ENCODE results near the gene GTSE1.

The GTSE1 gene

GRCh38 chr22:46349681-46350080 lies 53.0 kb downstream of the GTSE1 start:
- no peak for TF ChIP-seq CTCF (IDR thresholded peaks at IDR 0.05; ENCODE audit: insufficient read depth, missing control alignments)
- DNase-seq (ENCODE audit: insufficient read length, low spot score) (no peak), FAIRE-seq (no peak)

DNA sequence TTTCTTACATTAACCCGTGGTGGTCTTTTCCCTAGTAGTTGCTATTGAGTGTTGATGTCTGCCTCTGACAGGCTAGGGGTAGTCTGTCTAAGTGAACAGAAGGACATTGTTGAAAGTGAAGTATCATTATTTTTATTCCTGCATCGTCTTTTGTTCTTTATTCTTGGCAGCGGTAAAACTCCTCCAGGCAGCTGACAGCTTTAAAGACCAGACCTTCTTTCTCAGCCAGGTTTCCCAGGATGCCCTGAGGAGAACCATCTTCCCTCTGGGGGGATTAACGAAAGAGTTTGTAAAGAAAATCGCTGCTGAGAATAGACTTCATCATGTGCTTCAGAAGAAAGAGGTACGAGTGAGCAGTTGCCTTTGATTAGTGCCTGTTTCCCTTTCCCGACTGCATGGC lies 53.5 kb downstream of the GTSE1 start:
- FAIRE-seq = no peak
- TF ChIP-seq CTCF (IDR thresholded peaks at IDR 0.05; ENCODE audit: insufficient read depth, missing control alignments) = no peak
- no peak for DNase-seq (ENCODE audit: insufficient read length, low spot score)

- TF ChIP-seq CTCF (IDR thresholded peaks at IDR 0.05; ENCODE audit: insufficient read depth, missing control alignments) = no peak
- no peak for FAIRE-seq
- no peak for DNase-seq (ENCODE audit: insufficient read length, low spot score)
These were observed 54.0 kb downstream of the GTSE1 start for GRCh38 chr22:46350646-46351045.

DNA sequence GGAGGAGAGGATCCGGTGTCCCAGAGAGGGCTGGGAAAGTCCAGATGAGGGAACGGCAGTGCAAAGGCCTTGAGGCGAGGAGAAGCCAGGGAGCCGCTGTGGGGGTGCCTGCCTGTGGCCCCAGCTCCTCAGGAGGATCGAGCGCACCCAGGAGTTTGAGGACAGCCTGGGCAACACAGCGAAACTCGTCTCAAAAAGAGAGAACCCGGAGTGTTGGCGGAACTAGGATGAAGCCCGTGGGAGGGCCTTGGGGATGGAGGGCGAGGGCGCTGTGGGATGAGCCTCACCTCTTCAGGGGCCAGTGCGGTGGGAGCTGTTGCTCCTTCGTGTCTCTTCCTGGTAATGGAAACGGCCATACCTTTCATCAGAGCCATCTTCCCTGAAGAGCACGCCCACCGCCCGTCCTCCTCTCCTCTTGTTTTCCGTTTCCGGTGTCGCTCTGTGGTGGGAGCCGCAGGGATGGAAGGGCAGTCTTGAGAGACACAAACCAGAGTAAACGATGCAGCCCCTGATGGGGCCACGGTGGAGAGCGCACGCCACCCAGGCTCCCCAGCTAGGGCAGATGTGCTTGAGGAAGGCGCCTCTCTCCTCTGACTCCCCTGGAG lies 54.6 kb downstream of the GTSE1 start:
- no peak for FAIRE-seq
- DNase-seq (ENCODE audit: insufficient read length, low spot score) = no peak
- TF ChIP-seq CTCF (IDR thresholded peaks at IDR 0.05; ENCODE audit: insufficient read depth, missing control alignments) = no peak

DNA sequence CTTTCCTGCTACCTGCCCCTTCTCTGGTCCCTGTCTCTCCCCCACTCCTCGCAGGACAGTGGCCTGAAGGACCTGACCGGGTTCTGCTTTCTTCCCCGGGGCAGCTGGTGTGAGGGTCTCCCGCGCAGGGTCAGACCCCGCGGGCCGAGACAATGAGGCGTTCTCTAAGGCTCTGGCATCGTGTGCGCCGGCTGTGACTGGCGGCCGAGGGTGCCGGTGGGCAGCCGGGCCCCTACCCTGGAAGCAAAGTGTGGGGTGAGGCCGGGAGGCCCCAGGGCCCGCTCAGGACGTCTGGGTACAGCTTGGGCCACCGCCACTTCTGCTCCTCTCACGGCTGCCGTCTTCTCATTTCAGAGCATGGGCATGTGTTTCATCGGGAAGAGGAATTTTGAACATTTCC lies 55.1 kb downstream of the GTSE1 start:
- no peak for FAIRE-seq
- no peak for TF ChIP-seq CTCF (IDR thresholded peaks at IDR 0.05; ENCODE audit: insufficient read depth, missing control alignments)
- DNase-seq (ENCODE audit: insufficient read length, low spot score) = no peak

DNA sequence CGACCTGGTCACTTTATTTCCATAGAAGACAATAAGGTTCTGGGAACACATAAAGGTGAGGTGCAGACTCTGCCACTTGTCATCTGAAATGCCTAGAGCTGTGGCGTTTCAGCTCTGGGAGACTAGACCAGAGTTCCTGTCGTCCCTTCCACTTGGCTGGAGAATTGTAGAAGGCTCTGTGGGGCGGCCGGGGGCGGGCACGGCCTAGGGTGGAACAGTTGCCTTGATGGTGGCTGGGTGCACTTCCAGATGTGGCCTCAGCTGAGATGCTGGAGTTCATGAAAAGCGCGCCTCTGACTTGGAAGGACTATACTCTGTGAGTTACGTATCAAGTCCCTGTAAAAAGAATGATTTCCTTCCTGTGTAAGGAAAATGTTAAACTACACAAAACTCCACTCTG lies 55.6 kb downstream of the GTSE1 start:
- DNase-seq (ENCODE audit: insufficient read length, low spot score) (no peak), FAIRE-seq (no peak)
- TF ChIP-seq CTCF (IDR thresholded peaks at IDR 0.05; ENCODE audit: insufficient read depth, missing control alignments) = no peak

DNA sequence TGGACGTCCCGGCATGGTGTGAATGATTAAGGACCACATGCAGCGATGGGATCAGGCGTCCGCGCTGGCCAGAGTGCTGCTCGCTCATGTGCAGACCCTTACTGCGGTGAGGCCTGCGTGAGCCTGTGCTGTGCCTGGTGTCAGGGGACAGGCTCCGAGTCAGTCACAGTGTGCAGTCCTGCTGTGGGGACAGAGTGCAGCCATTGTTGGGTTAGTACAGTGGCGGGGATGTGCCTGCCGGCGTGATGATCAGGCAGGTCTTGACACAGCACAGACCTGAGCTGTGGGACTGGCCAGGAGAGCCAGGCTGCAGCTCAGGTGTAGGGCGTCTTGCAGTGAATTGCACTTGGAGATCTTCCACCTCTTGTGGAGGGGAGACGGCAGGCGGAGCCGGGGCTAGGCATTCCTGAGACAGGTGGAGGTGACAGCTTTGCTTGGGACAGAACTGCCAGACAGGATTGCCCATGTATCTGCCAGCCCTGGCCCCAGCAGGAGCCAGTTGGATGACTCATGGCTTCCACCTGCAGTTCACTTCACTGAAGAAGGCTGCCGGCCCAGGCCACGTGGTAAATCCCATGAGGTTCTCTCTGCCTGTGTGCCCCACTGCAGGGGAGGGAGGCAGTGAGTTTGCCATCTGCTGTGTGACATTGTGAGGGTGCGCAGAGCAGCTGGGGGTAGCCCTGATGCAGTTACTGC lies 56.2 kb downstream of the GTSE1 start:
- DNase-seq (ENCODE audit: insufficient read length, low spot score) (no peak), FAIRE-seq (no peak)
- TF ChIP-seq CTCF (IDR thresholded peaks at IDR 0.05; ENCODE audit: insufficient read depth, missing control alignments) = no peak

Data from D721Med (cell line).